GM21515 (cell line): Measurements from ENCODE around the gene MSANTD1.

Experiments used
- ATAC-seq: cut with Tn5 transposase; IDR thresholded peaks from one replicate; pipeline ENCODE4 v1.9.1; 2021; ENCODE audit not compliant: unreplicated experiment

Gene MSANTD1

GRCh38 chr4:3246458-3247398 lies 2.2 kb upstream of the MSANTD1 start:
- ATAC-seq, result no peak

- ATAC-seq, result no peak
Measured at GRCh38 chr4:3247399-3248177, 1.4 kb upstream of the MSANTD1 start.

- no peak for ATAC-seq
Measured at GRCh38 chr4:3248178-3248480, 830 bp upstream of the MSANTD1 start.

GRCh38 chr4:3249711-3250437 lies 915 bp downstream of the MSANTD1 start:
- ATAC-seq, result no peak

- ATAC-seq, result no peak
Measured at GRCh38 chr4:3250438-3250955, 1.5 kb downstream of the MSANTD1 start.

- ATAC-seq, result no peak
Measured at GRCh38 chr4:3250956-3251690, 2.2 kb downstream of the MSANTD1 start.

- no peak for ATAC-seq
Measured at GRCh38 chr4:3251691-3252479, 2.9 kb downstream of the MSANTD1 start.

GRCh38 chr4:3252480-3252828 lies 3.5 kb downstream of the MSANTD1 start:
- ATAC-seq, result no peak

GRCh38 chr4:3252831-3253641 lies 4.1 kb downstream of the MSANTD1 start:
- no peak for ATAC-seq

- ATAC-seq, result no peak
Measured at GRCh38 chr4:3253808-3254207, 4.8 kb downstream of the MSANTD1 start.

- ATAC-seq, result no peak
Measured at GRCh38 chr4:3254302-3255131, 5.6 kb downstream of the MSANTD1 start.

- ATAC-seq, result no peak
Measured at GRCh38 chr4:3255611-3256186, 6.7 kb downstream of the MSANTD1 start.

- no peak for ATAC-seq
Measured at GRCh38 chr4:3256230-3257102, 7.5 kb downstream of the MSANTD1 start.

GRCh38 chr4:3257103-3257555 lies 8.2 kb downstream of the MSANTD1 start:
- ATAC-seq, result no peak

- ATAC-seq, result no peak
Measured at GRCh38 chr4:3257556-3258482, 8.9 kb downstream of the MSANTD1 start.
